Measurements from ENCODE around the gene CAPN1.

GRCh38 chr11:65163684-65164083 lies 18.0 kb upstream of the CAPN1 start:
- TF ChIP-seq CTCF (conservative IDR thresholded peaks at IDR 0.05; ENCODE audit: low read depth, low read length): no peak
- no peak for TF ChIP-seq SMC3 (IDR thresholded peaks at IDR 0.05; ENCODE audit: low read depth, low read length)
- TF ChIP-seq POLR2A (IDR thresholded peaks at IDR 0.05; ENCODE audit: low read depth, low read length): no peak
- TF ChIP-seq BHLHE40 (IDR thresholded peaks at IDR 0.05; ENCODE audit: low read depth, low read length): no peak
- no peak for TF ChIP-seq NFE2L2 (IDR thresholded peaks at IDR 0.05; ENCODE audit: low read depth, low read length)
- TF ChIP-seq CEBPB (IDR thresholded peaks at IDR 0.05; ENCODE audit: low read depth, low read length): no peak
- TF ChIP-seq MXI1 (IDR thresholded peaks at IDR 0.05; ENCODE audit: borderline replicate concordance, low read depth, low read length): no peak
- TF ChIP-seq ELK1 (IDR thresholded peaks at IDR 0.05; ENCODE audit: borderline replicate concordance, low read depth, low read length): no peak
- no peak for TF ChIP-seq RCOR1 (IDR thresholded peaks at IDR 0.05; ENCODE audit: insufficient replicate concordance, low read length)
- no peak for TF ChIP-seq RFX5 (IDR thresholded peaks at IDR 0.05; ENCODE audit: low read depth, low read length)
- TF ChIP-seq CHD1 (IDR thresholded peaks at IDR 0.05; ENCODE audit: low read depth, low read length): no peak
- TF ChIP-seq MAFK (IDR thresholded peaks at IDR 0.05; ENCODE audit: low read depth, low read length): no peak
- TF ChIP-seq MAZ (IDR thresholded peaks at IDR 0.05; ENCODE audit: borderline replicate concordance, low read depth, low read length): no peak
- TF ChIP-seq USF2 (IDR thresholded peaks at IDR 0.05; ENCODE audit: low read depth, low read length): no peak
